ENCODE data around the gene SERPINA1.

The SERPINA1 gene

GRCh38 chr14:94395888-94396574 lies 7.6 kb upstream of the SERPINA1 start:
- Mint-ChIP-seq H3K9me3 (no peaks in the 10 kb centered on the region), H3K36me3 (ENCODE audit: insufficient read depth) (no peaks in the 10 kb centered on the region), H3K4me3 (no peak overlapping the region), H3K4me1 (peaks cover 21% of the 10 kb centered on the region), H3K27ac (ENCODE audit: low read depth) (no peak overlapping the region), H3K27me3 (peaks cover 42% of the 10 kb centered on the region)
- no peak for ATAC-seq (replicated peaks; ENCODE audit: extremely low read depth, poor library complexity, severe bottlenecking)
- DNase-seq (ENCODE audit: low spot score in 2 of 2), result no peak

GRCh38 chr14:94395282-94395887 lies 7.0 kb upstream of the SERPINA1 start:
- peaks cover 42% of the 10 kb centered on the region for H3K27me3 Mint-ChIP-seq

GRCh38 chr14:94394581-94395207 lies 6.3 kb upstream of the SERPINA1 start:
- ATAC-seq (replicated peaks; ENCODE audit: extremely low read depth, poor library complexity, severe bottlenecking) (no peak), DNase-seq (ENCODE audit: low spot score in 2 of 2) (no peak)
- Mint-ChIP-seq H3K27me3 (peaks cover 42% of the 10 kb centered on the region), H3K27ac (ENCODE audit: low read depth) (peak overlapping the region; percentile 1), H3K4me1 (peaks cover 21% of the 10 kb centered on the region), H3K9me3 (no peaks in the 10 kb centered on the region), H3K4me3 (no peak overlapping the region), H3K36me3 (ENCODE audit: insufficient read depth) (no peaks in the 10 kb centered on the region)

More at GRCh38 chr14:94395282-94395887, 7.0 kb upstream of the SERPINA1 start:
- H3K4me1 Mint-ChIP-seq, result peaks cover 21% of the 10 kb centered on the region
- H3K27ac Mint-ChIP-seq (ENCODE audit: low read depth), result peak overlapping the region; percentile 1
- ATAC-seq (replicated peaks; ENCODE audit: extremely low read depth, poor library complexity, severe bottlenecking), result no peak
- DNase-seq (ENCODE audit: low spot score in 2 of 2), result no peak
- H3K9me3 Mint-ChIP-seq, result no peaks in the 10 kb centered on the region
- H3K36me3 Mint-ChIP-seq (ENCODE audit: insufficient read depth), result no peaks in the 10 kb centered on the region
- no peak overlapping the region for H3K4me3 Mint-ChIP-seq

- peaks cover 42% of the 10 kb centered on the region for H3K27me3 Mint-ChIP-seq
- H3K4me1 Mint-ChIP-seq, result peaks cover 21% of the 10 kb centered on the region
- H3K27ac Mint-ChIP-seq (ENCODE audit: low read depth), result peak overlapping the region; percentile 63
- no peaks in the 10 kb centered on the region for H3K9me3 Mint-ChIP-seq
- DNase-seq (ENCODE audit: low spot score in 2 of 2) (no peak), ATAC-seq (replicated peaks; ENCODE audit: extremely low read depth, poor library complexity, severe bottlenecking) (peak; percentile 32)
- no peaks in the 10 kb centered on the region for H3K36me3 Mint-ChIP-seq (ENCODE audit: insufficient read depth)
- H3K4me3 Mint-ChIP-seq, result no peak overlapping the region
Measured at GRCh38 chr14:94394025-94394493, 5.7 kb upstream of the SERPINA1 start.

GRCh38 chr14:94393474-94393873 lies 5.1 kb upstream of the SERPINA1 start:
- Mint-ChIP-seq H3K27ac (ENCODE audit: low read depth) (peak overlapping the region; percentile 63), H3K36me3 (ENCODE audit: insufficient read depth) (no peaks in the 10 kb centered on the region), H3K4me1 (peaks cover 21% of the 10 kb centered on the region), H3K9me3 (no peaks in the 10 kb centered on the region), H3K27me3 (peaks cover 40% of the 10 kb centered on the region), H3K4me3 (no peak overlapping the region)
- DNase-seq (ENCODE audit: low spot score in 2 of 2) (no peak), ATAC-seq (replicated peaks; ENCODE audit: extremely low read depth, poor library complexity, severe bottlenecking) (no peak)

GRCh38 chr14:94392510-94392935 lies 4.1 kb upstream of the SERPINA1 start:
- Mint-ChIP-seq H3K9me3 (no peaks in the 10 kb centered on the region), H3K4me3 (no peak overlapping the region), H3K4me1 (peaks cover 21% of the 10 kb centered on the region), H3K27ac (ENCODE audit: low read depth) (no peak overlapping the region), H3K27me3 (peaks cover 30% of the 10 kb centered on the region), H3K36me3 (ENCODE audit: insufficient read depth) (no peaks in the 10 kb centered on the region)
- ATAC-seq (replicated peaks; ENCODE audit: extremely low read depth, poor library complexity, severe bottlenecking) (peak; percentile 59), DNase-seq (ENCODE audit: low spot score in 2 of 2) (no peak)

GRCh38 chr14:94391281-94391975 lies 3.0 kb upstream of the SERPINA1 start:
- Mint-ChIP-seq H3K27ac (ENCODE audit: low read depth) (no peak overlapping the region), H3K4me3 (no peak overlapping the region), H3K9me3 (no peaks in the 10 kb centered on the region), H3K4me1 (peaks cover 21% of the 10 kb centered on the region), H3K36me3 (ENCODE audit: insufficient read depth) (peaks cover 2% of the 10 kb centered on the region), H3K27me3 (peaks cover 19% of the 10 kb centered on the region)
- DNase-seq (ENCODE audit: low spot score in 2 of 2), result no peak
- ATAC-seq (replicated peaks; ENCODE audit: extremely low read depth, poor library complexity, severe bottlenecking), result no peak

GRCh38 chr14:94390372-94391086 lies 2.1 kb upstream of the SERPINA1 start:
- Mint-ChIP-seq H3K27me3 (peaks cover 10% of the 10 kb centered on the region), H3K27ac (ENCODE audit: low read depth) (no peak overlapping the region), H3K36me3 (ENCODE audit: insufficient read depth) (peaks cover 2% of the 10 kb centered on the region), H3K4me1 (peaks cover 21% of the 10 kb centered on the region), H3K9me3 (no peaks in the 10 kb centered on the region), H3K4me3 (no peak overlapping the region)
- DNase-seq (ENCODE audit: low spot score in 2 of 2) (no peak), ATAC-seq (replicated peaks; ENCODE audit: extremely low read depth, poor library complexity, severe bottlenecking) (no peak)

GRCh38 chr14:94389731-94390371 lies 1.4 kb upstream of the SERPINA1 start:
- DNase-seq (ENCODE audit: low spot score in 2 of 2) (no peak), ATAC-seq (replicated peaks; ENCODE audit: extremely low read depth, poor library complexity, severe bottlenecking) (no peak)
- no peaks in the 10 kb centered on the region for H3K9me3 Mint-ChIP-seq
- H3K4me3 Mint-ChIP-seq, result no peak overlapping the region
- H3K4me1 Mint-ChIP-seq, result peaks cover 18% of the 10 kb centered on the region
- H3K36me3 Mint-ChIP-seq (ENCODE audit: insufficient read depth), result peaks cover 2% of the 10 kb centered on the region
- H3K27ac Mint-ChIP-seq (ENCODE audit: low read depth), result no peak overlapping the region
- H3K27me3 Mint-ChIP-seq, result peaks cover 4% of the 10 kb centered on the region

GRCh38 chr14:94389104-94389469 lies 685 bp upstream of the SERPINA1 start:
- Mint-ChIP-seq H3K9me3 (no peaks in the 10 kb centered on the region), H3K4me1 (peaks cover 13% of the 10 kb centered on the region), H3K4me3 (no peak overlapping the region), H3K27me3 (no peaks in the 10 kb centered on the region), H3K36me3 (ENCODE audit: insufficient read depth) (peaks cover 2% of the 10 kb centered on the region), H3K27ac (ENCODE audit: low read depth) (no peak overlapping the region)
- DNase-seq (ENCODE audit: low spot score in 2 of 2), result no peak
- ATAC-seq (replicated peaks; ENCODE audit: extremely low read depth, poor library complexity, severe bottlenecking), result no peak

GRCh38 chr14:94388027-94388383 lies 397 bp downstream of the SERPINA1 start:
- DNase-seq (ENCODE audit: low spot score in 2 of 2), result no peak
- Mint-ChIP-seq H3K27ac (ENCODE audit: low read depth) (no peak overlapping the region), H3K4me1 (peaks cover 11% of the 10 kb centered on the region), H3K9me3 (no peaks in the 10 kb centered on the region), H3K36me3 (ENCODE audit: insufficient read depth) (peaks cover 2% of the 10 kb centered on the region), H3K27me3 (no peaks in the 10 kb centered on the region), H3K4me3 (no peak overlapping the region)
- no peak for ATAC-seq (replicated peaks; ENCODE audit: extremely low read depth, poor library complexity, severe bottlenecking)

Measured in central memory CD8-positive, alpha-beta T cell (primary cell).